HuH-7.5 (cell line): ENCODE data around the gene LRRC27.

Source experiments
- DNase-seq: peaks from one replicate; pipeline ENCODE4 v3.0.0; 2011; ENCODE audit warnings: low spot score

The LRRC27 gene

GRCh38 chr10:132301371-132302330 is 30.3 kb upstream of the LRRC27 start:
- DNase-seq = no peak

- DNase-seq = no peak
Measured at GRCh38 chr10:132302421-132303310, 29.3 kb upstream of the LRRC27 start.

GRCh38 chr10:132303361-132304115 is 28.5 kb upstream of the LRRC27 start:
- DNase-seq = no peak

GRCh38 chr10:132304756-132305509 is 27.1 kb upstream of the LRRC27 start:
- no peak for DNase-seq

GRCh38 chr10:132305654-132306342 is 26.2 kb upstream of the LRRC27 start:
- no peak for DNase-seq

GRCh38 chr10:132306343-132306685 is 25.7 kb upstream of the LRRC27 start:
- no peak for DNase-seq

- peak; percentile 74 for DNase-seq
Measured at GRCh38 chr10:132306864-132307751, 24.9 kb upstream of the LRRC27 start.

- DNase-seq = peak; percentile 91
Measured at GRCh38 chr10:132307823-132308586, 24.0 kb upstream of the LRRC27 start, which contains the start of gene STK32C. Gene STK32C, minus strand, starts transcription at chr10:132307950. Its CDS starts 117 bp downstream, at chr10:132307833.

GRCh38 chr10:132308587-132309470 is 23.2 kb upstream of the LRRC27 start:
- DNase-seq = no peak

- no peak for DNase-seq
Measured at GRCh38 chr10:132309471-132309865, 22.5 kb upstream of the LRRC27 start.

- no peak for DNase-seq
Measured at GRCh38 chr10:132309879-132310591, 22.0 kb upstream of the LRRC27 start.

GRCh38 chr10:132310701-132311337 is 21.2 kb upstream of the LRRC27 start:
- no peak for DNase-seq

GRCh38 chr10:132311338-132311939 is 20.6 kb upstream of the LRRC27 start:
- DNase-seq = no peak

- no peak for DNase-seq
Measured at GRCh38 chr10:132313305-132313704, 18.7 kb upstream of the LRRC27 start.

GRCh38 chr10:132313865-132314264 is 18.1 kb upstream of the LRRC27 start:
- DNase-seq = no peak

GRCh38 chr10:132314336-132314735 is 17.7 kb upstream of the LRRC27 start:
- no peak for DNase-seq
